ENCODE measurements around the gene PDE4D. TPM values are rescaled to one million over a fixed set of nuclear protein-coding genes. Genes with fewer than 3 reads are reported as not detected.

PDE4D gene
- polyA plus RNA-seq, 1 donor (not counting 4 experiments of a cell fraction or from before 2014, with no cell fraction given), result 3.6 TPM

- Histone ChIP-seq H3K9me1 (ENCODE audit: control insufficient read depth, extremely low read depth, insufficient read depth, low read length) (no peaks in the 10 kb centered on the region), H4K20me1 (ENCODE audit: control insufficient read depth, extremely low read depth, insufficient read depth, low read length) (no peaks in the 10 kb centered on the region), H3K79me2 (ENCODE audit: control insufficient read depth, insufficient read depth, low read length) (no peaks in the 10 kb centered on the region), H3K9ac (ENCODE audit: control insufficient read depth, extremely low read depth, insufficient read depth, low read length) (no peak overlapping the region), H3K36me3 (ENCODE audit: control insufficient read depth in 2 of 2, extremely low read depth in 1 of 2, insufficient read depth in 2 of 2, low read length in 2 of 2) (no peaks in the 10 kb centered on the region), H3K4me2 (ENCODE audit: control insufficient read depth, extremely low read depth, insufficient read depth, low read depth, low read length) (no peak overlapping the region), H3K27me3 (ENCODE audit: control insufficient read depth, extremely low read depth, insufficient read depth, low read length) (no peaks in the 10 kb centered on the region), H2AFZ (ENCODE audit: control insufficient read depth, low read length) (no peak overlapping the region), H3K4me3 (ENCODE audit: control insufficient read depth in 2 of 3, extremely low read depth in 1 of 3, insufficient read depth in 2 of 3, low read depth in 1 of 3, low read length in 3 of 3) (no peak overlapping the region), H3K4me1 (ENCODE audit: control insufficient read depth, extremely low read depth, insufficient read depth, low read length) (no peaks in the 10 kb centered on the region), H3K27ac (ENCODE audit: control insufficient read depth, insufficient read depth, low read length) (no peak overlapping the region), H3K9me3 (ENCODE audit: control insufficient read depth, low read depth, low read length) (no peaks in the 10 kb centered on the region)
- no peak for TF ChIP-seq EZH2 (IDR thresholded peaks at IDR 0.05; ENCODE audit: low read length)
- no peak for TF ChIP-seq CTCF (optimal IDR thresholded peaks at IDR 0.05 in 1 of 3, IDR thresholded peaks at IDR 0.05 in 1 of 3, conservative IDR thresholded peaks at IDR 0.05 in 1 of 3; ENCODE audit: extremely low read depth in 1 of 3, insufficient read depth in 2 of 3, low read length in 3 of 3)
- FAIRE-seq (no peak), DNase-seq (ENCODE audit: low read depth, low spot score) (no peak)
- dilution Hi-C loops (cut with MboI; ENCODE audit: extremely low pct_ligation_motif_present, low sequenced_read_pairs), result loop anchor here (25.0 kb wide), 1 partner anchor 176 kb away; no protein-coding TSS in a partner anchor
Measured at GRCh38 chr5:59186623-59187022, 706.9 kb downstream of the PDE4D start.

- Histone ChIP-seq H3K9me3 (ENCODE audit: control insufficient read depth, low read depth, low read length) (no peaks in the 10 kb centered on the region), H3K27ac (ENCODE audit: control insufficient read depth, insufficient read depth, low read length) (no peak overlapping the region), H3K4me1 (ENCODE audit: control insufficient read depth, extremely low read depth, insufficient read depth, low read length) (no peaks in the 10 kb centered on the region), H3K4me2 (ENCODE audit: control insufficient read depth, extremely low read depth, insufficient read depth, low read depth, low read length) (no peak overlapping the region), H3K79me2 (ENCODE audit: control insufficient read depth, insufficient read depth, low read length) (no peaks in the 10 kb centered on the region), H4K20me1 (ENCODE audit: control insufficient read depth, extremely low read depth, insufficient read depth, low read length) (no peaks in the 10 kb centered on the region), H3K36me3 (ENCODE audit: control insufficient read depth in 2 of 2, extremely low read depth in 1 of 2, insufficient read depth in 2 of 2, low read length in 2 of 2) (no peaks in the 10 kb centered on the region), H3K4me3 (ENCODE audit: control insufficient read depth in 2 of 3, extremely low read depth in 1 of 3, insufficient read depth in 2 of 3, low read depth in 1 of 3, low read length in 3 of 3) (no peak overlapping the region), H3K9ac (ENCODE audit: control insufficient read depth, extremely low read depth, insufficient read depth, low read length) (no peak overlapping the region), H2AFZ (ENCODE audit: control insufficient read depth, low read length) (no peak overlapping the region), H3K27me3 (ENCODE audit: control insufficient read depth, extremely low read depth, insufficient read depth, low read length) (no peaks in the 10 kb centered on the region), H3K9me1 (ENCODE audit: control insufficient read depth, extremely low read depth, insufficient read depth, low read length) (no peaks in the 10 kb centered on the region)
- FAIRE-seq, result no peak
- dilution Hi-C loops (cut with MboI; ENCODE audit: extremely low pct_ligation_motif_present, low sequenced_read_pairs), result loop anchor here (25.0 kb wide), 1 partner anchor 176 kb away; no protein-coding TSS in a partner anchor
- TF ChIP-seq EZH2 (IDR thresholded peaks at IDR 0.05; ENCODE audit: low read length) (no peak), CTCF (optimal IDR thresholded peaks at IDR 0.05 in 1 of 3, IDR thresholded peaks at IDR 0.05 in 1 of 3, conservative IDR thresholded peaks at IDR 0.05 in 1 of 3; ENCODE audit: extremely low read depth in 1 of 3, insufficient read depth in 2 of 3, low read length in 3 of 3) (no peak)
- DNase-seq (ENCODE audit: low read depth, low spot score), result no peak
Measured at GRCh38 chr5:59185757-59186385, 707.7 kb downstream of the PDE4D start.
